ENCODE measurements around the gene PRKAR1A. TPM values are rescaled to one million over a fixed set of nuclear protein-coding genes. Genes with fewer than 3 reads are reported as not detected.

PRKAR1A gene
- total RNA-seq, 1 donor from 2014 or later, result 272 TPM

DNA sequence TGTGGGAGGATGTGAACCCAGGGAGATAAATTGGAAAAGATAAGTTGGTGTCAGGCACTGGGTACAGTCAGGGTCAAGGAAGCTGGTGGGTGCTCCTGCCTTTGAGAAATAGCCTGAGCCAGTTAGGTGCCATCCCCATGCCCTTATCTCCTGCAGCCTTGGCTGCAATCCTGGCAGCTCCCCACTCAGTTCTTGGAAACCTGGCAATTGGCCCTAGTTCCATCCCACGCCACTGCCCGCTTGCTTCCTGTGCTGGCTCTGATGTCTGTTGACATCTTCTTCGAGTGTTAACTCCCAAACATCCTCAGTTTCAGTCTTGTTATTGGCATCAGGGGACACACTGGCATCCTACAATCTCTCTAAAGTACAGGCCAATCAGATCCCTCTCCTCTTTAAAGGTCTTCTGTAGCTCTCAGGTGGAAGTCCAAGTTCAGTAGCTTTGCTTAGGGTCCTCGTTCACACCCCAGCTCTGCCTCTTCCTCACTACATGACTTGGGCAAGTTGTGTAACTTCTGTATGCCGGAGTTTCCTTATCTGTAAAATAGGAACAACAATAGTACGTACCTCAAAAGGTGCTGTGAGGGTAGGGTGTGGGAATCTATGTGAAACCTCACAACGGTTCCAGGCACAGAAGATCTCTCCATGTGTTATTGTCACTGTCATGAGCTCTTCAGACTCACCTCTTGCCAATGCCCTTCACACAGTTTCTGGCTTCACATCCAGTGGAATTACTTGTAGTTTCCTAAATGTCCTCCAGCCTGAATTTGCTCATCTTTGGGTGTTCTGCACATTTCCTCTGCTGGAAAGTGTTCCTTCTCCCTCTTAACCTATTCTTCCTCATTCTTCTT, 13.5 kb upstream of the PRKAR1A start:
- H3K27me3 Mint-ChIP-seq, result no peaks in the 10 kb centered on the region
- POLR2A ChIA-PET, result interaction anchor here (0.7 to 9.8 kb wide), 8 partner anchors 9 to 680 kb away, joined by 3 to 102 read pairs (median 4); partner anchors contain the start of genes PRKAR1A and WIPI1
- peak overlapping the region; percentile 62 for H3K4me3 Mint-ChIP-seq
- TF ChIP-seq, protein P1, sequence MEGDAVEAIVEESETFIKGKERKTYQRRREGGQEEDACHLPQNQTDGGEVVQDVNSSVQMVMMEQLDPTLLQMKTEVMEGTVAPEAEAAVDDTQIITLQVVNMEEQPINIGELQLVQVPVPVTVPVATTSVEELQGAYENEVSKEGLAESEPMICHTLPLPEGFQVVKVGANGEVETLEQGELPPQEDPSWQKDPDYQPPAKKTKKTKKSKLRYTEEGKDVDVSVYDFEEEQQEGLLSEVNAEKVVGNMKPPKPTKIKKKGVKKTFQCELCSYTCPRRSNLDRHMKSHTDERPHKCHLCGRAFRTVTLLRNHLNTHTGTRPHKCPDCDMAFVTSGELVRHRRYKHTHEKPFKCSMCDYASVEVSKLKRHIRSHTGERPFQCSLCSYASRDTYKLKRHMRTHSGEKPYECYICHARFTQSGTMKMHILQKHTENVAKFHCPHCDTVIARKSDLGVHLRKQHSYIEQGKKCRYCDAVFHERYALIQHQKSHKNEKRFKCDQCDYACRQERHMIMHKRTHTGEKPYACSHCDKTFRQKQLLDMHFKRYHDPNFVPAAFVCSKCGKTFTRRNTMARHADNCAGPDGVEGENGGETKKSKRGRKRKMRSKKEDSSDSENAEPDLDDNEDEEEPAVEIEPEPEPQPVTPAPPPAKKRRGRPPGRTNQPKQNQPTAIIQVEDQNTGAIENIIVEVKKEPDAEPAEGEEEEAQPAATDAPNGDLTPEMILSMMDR (IDR thresholded peaks at IDR 0.05), result no peak
- intact Hi-C loops (cut with micrococcal nuclease), result loop anchor here (1.0 to 5.0 kb wide), 2 partner anchors 13 to 206 kb away; partner anchors contain the start of genes ARSG and SLC16A6
- H3K36me3 Mint-ChIP-seq (ENCODE audit: low read depth), result no peaks in the 10 kb centered on the region
- peaks cover 41% of the 10 kb centered on the region for H3K4me1 Mint-ChIP-seq
- H3K9me3 Mint-ChIP-seq, result no peaks in the 10 kb centered on the region
- ATAC-seq (ENCODE audit: low read depth), result peak; percentile 41
- H3K27ac Mint-ChIP-seq, result peak overlapping the region; percentile 90
- CTCF ChIA-PET, result interaction anchor here (0.8 to 2.0 kb wide), 6 partner anchors 9 to 66 kb away, joined by 3 to 7 read pairs (median 4); partner anchors contain the start of gene PRKAR1A
- DNase-seq, result no peak

DNA sequence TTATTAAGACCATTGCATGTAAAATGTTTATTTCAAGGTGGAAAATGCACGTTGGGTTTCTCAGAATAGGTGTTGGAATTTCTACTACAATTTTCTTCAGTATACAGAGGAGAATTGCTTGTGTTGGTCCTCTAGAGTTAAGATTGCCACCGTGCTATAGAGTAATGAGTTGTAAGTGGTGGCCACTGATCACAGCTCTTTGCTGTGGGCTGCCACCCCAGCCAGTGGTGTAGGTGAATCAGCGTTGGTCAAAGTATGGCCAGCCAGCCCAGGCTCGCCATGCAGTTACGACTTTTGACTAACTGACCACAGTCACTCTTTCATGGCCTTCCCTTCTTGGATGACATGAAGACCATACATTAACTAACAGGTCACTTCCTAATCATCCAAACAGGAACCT, 12.6 kb upstream of the PRKAR1A start:
- Mint-ChIP-seq H3K27me3 (no peaks in the 10 kb centered on the region), H3K4me3 (no peak overlapping the region), H3K4me1 (peaks cover 41% of the 10 kb centered on the region), H3K9me3 (no peaks in the 10 kb centered on the region), H3K27ac (peak overlapping the region; percentile 90), H3K36me3 (ENCODE audit: low read depth) (no peaks in the 10 kb centered on the region)
- DNase-seq, result no peak
- CTCF ChIA-PET, result interaction anchor here (1.3 kb wide), 1 partner anchor 32 kb away, joined by 6 read pairs; no protein-coding TSS in a partner anchor
- ATAC-seq (ENCODE audit: low read depth), result no peak
- POLR2A ChIA-PET, result interaction anchor here (1.6 to 9.8 kb wide), 3 partner anchors 12 to 42 kb away, joined by 6 to 102 read pairs (median 6); partner anchors contain the start of genes PRKAR1A and WIPI1
- intact Hi-C loops (cut with micrococcal nuclease), result loop anchor here (5.0 kb wide), 1 partner anchor 207 kb away; the partner anchor contains the start of genes ARSG and SLC16A6
- TF ChIP-seq, protein P1 (IDR thresholded peaks at IDR 0.05), result no peak

DNA sequence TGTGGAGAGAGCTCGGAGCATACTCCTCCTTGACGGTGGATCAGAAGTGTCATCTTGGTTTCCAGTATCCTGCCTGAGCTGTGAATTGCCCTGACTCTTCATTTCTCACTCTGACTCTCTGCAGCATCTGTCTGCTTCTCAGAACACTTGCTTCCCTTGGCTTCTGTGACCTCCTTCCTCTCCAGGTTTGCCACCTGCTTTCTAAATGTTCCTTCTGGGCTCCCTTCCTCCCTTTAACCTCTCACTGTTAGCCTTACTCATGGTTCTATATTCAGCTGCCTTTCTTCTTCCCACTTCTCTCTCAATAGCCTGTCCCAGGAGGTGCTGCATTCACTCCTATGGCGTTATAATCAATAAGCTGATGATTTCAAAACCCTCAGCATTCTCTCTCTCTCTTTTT, 11.2 kb upstream of the PRKAR1A start:
- ChIA-PET CTCF (no interaction called here), POLR2A (interaction anchor here (9.8 kb wide), 1 partner anchor 11 kb away, joined by 102 read pairs; the partner anchor contains the start of gene PRKAR1A)
- peak overlapping the region; percentile 43 for H3K27ac Mint-ChIP-seq
- no peaks in the 10 kb centered on the region for H3K27me3 Mint-ChIP-seq
- peaks cover 41% of the 10 kb centered on the region for H3K4me1 Mint-ChIP-seq
- ATAC-seq (ENCODE audit: low read depth), result no peak
- no peak overlapping the region for H3K4me3 Mint-ChIP-seq
- H3K9me3 Mint-ChIP-seq, result no peaks in the 10 kb centered on the region
- DNase-seq, result no peak
- TF ChIP-seq, protein P1 (IDR thresholded peaks at IDR 0.05), result no peak
- intact Hi-C loops (cut with micrococcal nuclease), result no loop called here
- H3K36me3 Mint-ChIP-seq (ENCODE audit: low read depth), result no peaks in the 10 kb centered on the region

DNA sequence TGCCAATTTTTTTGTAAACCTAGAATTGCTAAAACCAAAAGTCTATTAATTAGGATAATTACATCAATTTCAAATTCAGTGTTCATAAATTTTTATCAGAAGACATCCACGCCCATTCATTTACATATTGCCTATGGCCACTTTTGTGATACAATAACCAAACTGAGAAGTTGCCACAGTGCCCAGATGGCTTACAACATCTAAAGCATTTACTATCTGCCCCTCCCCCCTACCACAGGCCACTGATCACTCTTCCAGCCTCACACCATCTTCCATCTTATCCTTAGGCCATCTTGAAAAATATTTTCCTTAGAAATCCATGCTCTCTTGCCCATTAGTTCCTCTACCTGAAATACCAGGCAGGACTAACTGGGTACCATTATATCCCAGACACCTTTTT, 6.3 kb upstream of the PRKAR1A start:
- DNase-seq, result no peak
- Mint-ChIP-seq H3K36me3 (ENCODE audit: low read depth) (no peaks in the 10 kb centered on the region), H3K27ac (no peak overlapping the region), H3K27me3 (no peaks in the 10 kb centered on the region), H3K9me3 (no peaks in the 10 kb centered on the region), H3K4me1 (peaks cover 5% of the 10 kb centered on the region), H3K4me3 (no peak overlapping the region)
- ChIA-PET CTCF (no interaction called here), POLR2A (no interaction called here)
- intact Hi-C loops (cut with micrococcal nuclease), result no loop called here
- ATAC-seq (ENCODE audit: low read depth), result no peak
- TF ChIP-seq, protein P1 (IDR thresholded peaks at IDR 0.05), result no peak

DNA sequence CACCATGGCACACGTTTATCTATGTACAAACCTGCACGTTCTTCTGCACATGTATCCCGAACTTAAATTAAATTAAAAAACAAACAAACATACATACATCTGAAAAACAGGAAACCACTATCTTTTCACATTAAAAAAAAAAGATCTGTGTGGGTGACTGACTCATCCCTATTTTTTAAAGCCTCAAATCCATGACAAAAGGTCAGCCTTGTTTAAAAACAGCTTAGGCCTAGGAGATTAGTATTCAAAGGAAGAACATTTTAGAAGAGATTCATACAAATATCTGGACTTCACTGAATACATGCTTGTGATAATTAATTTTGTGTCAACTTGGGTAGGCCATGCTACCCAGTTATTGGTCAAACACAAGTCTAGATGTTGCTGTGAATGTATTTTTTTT, 4.7 kb upstream of the PRKAR1A start:
- intact Hi-C loops (cut with micrococcal nuclease), result no loop called here
- Mint-ChIP-seq H3K27ac (no peak overlapping the region), H3K4me3 (no peak overlapping the region), H3K36me3 (ENCODE audit: low read depth) (peaks cover 5% of the 10 kb centered on the region), H3K27me3 (no peaks in the 10 kb centered on the region), H3K4me1 (peaks cover 6% of the 10 kb centered on the region), H3K9me3 (no peaks in the 10 kb centered on the region)
- ATAC-seq (ENCODE audit: low read depth) (no peak), DNase-seq (no peak)
- POLR2A ChIA-PET, result interaction anchor here (0.9 kb wide), 1 partner anchor 9 kb away, joined by 4 read pairs; no protein-coding TSS in a partner anchor
- CTCF ChIA-PET, result interaction anchor here (1.1 to 2.0 kb wide), 2 partner anchors 9 to 11 kb away, joined by 4 to 5 read pairs; no protein-coding TSS in a partner anchor
- TF ChIP-seq, protein P1 (IDR thresholded peaks at IDR 0.05), result no peak

Measured in activated B cell treated with CpG ODN at 0.5 μM for 24 hours (primary cell).